PC-9 (cell line): ENCODE data around the gene BCAS3. TPM values are rescaled to one million over a fixed set of nuclear protein-coding genes. Genes with fewer than 3 reads are reported as not detected.

ENCODE experiments used
- BruUV-seq: library from RNA; stranded (reverse); fragments of 400-500 nt; replicated peaks from 2 replicates; lab custom pipeline; 2021; lab: Mats Ljungman, UMichigan
- CTCF ChIA-PET: fragments of 300-600 bp; sonication (Branson Sonifier 250); formaldehyde crosslinking; loops from one replicate; lab custom pipeline; 2022; ENCODE audit warnings: antibody characterized with exemption; lab: Charles Lee
- POLR2A ChIA-PET: fragments of 300-600 bp; sonication (Branson Sonifier 250); formaldehyde crosslinking; loops from one replicate; lab custom pipeline; 2022; ENCODE audit warnings: antibody characterized with exemption; ENCODE audit not compliant: unreplicated experiment; lab: Charles Lee
- DNase-seq, 2 experiments: peaks; one replicate each; pipeline versions ENCODE4 v3.0.0 to v3.0.0-alpha.2; 2015 to 2022; ENCODE audit warnings: mixed read lengths in 1 of 2
- H2AFZ ChIP-seq: fragments of 200-600 bp; sonication (generic); 2 replicates; pipeline ENCODE4 v1.8.1; 2017; ENCODE audit warnings: antibody characterized with exemption
- H3F3A ChIP-seq: fragments of 200-600 bp; sonication (generic); 2 replicates; pipeline ENCODE4 v1.8.1; 2017; ENCODE audit warnings: antibody characterized with exemption, mild to moderate bottlenecking, low read depth; ENCODE audit not compliant: insufficient read depth
- H3K27ac ChIP-seq: fragments of 200-600 bp; sonication (generic); 2 replicates; pipeline ENCODE4 v1.6.1; 2016; ENCODE audit warnings: mixed run types
- H3K27me3 ChIP-seq: fragments of 200-600 bp; sonication (generic); 2 replicates; pipeline ENCODE4 v1.6.1; 2016; ENCODE audit warnings: low read depth, mixed run types; ENCODE audit not compliant: insufficient read depth
- H3K36me3 ChIP-seq: fragments of 200-600 bp; sonication (generic); 2 replicates; pipeline ENCODE4 v1.6.1; 2016; ENCODE audit warnings: low read depth, mixed run types
- H3K4me1 ChIP-seq: fragments of 200-600 bp; sonication (generic); replicated peaks from 2 replicates; pipeline ENCODE4 v1.6.1; 2016; ENCODE audit warnings: mixed run types; ENCODE audit not compliant: insufficient read depth
- H3K4me2 ChIP-seq: fragments of 200-600 bp; sonication (generic); 2 replicates; pipeline ENCODE4 v1.6.1; 2017; ENCODE audit warnings: mixed run types
- H3K4me3 ChIP-seq: fragments of 200-600 bp; sonication (generic); 2 replicates; pipeline ENCODE4 v1.6.1; 2016; ENCODE audit warnings: mixed run types
- H3K79me2 ChIP-seq: fragments of 200-600 bp; sonication (generic); 2 replicates; pipeline ENCODE4 v1.6.1; 2017; ENCODE audit warnings: low read depth, mixed run types
- H3K9me2 ChIP-seq: fragments of 200-600 bp; sonication (generic); 2 replicates; pipeline ENCODE4 v1.8.1; 2017; ENCODE audit warnings: mild to moderate bottlenecking; ENCODE audit not compliant: insufficient read depth
- H3K9me3 ChIP-seq: fragments of 200-600 bp; sonication (generic); 2 replicates; pipeline ENCODE4 v1.8.1; 2016; ENCODE audit warnings: low read depth; ENCODE audit not compliant: insufficient read depth
- H4K20me1 ChIP-seq: fragments of 200-600 bp; sonication (generic); 2 replicates; pipeline ENCODE4 v1.8.1; 2017; ENCODE audit not compliant: insufficient read depth
- CTCF ChIP-seq: fragments of 200-600 bp; sonication (generic); conservative IDR thresholded peaks from 2 replicates; pipeline ENCODE4 v1.6.1; 2017; ENCODE audit warnings: mixed run types, antibody characterized with exemption, mild to moderate bottlenecking, moderate library complexity
- EZH2 ChIP-seq: fragments of 200-600 bp; sonication (generic); IDR thresholded peaks from 2 replicates; pipeline ENCODE4 v1.8.0; 2017; ENCODE audit warnings: antibody characterized with exemption, low read depth
- intact Hi-C: fragments of 100-400 bp; cut with micrococcal nuclease; formaldehyde crosslinking; loops from one replicate; pipeline ENCODE4 v1.10.0; 2022; ENCODE audit not compliant: unreplicated experiment
- total RNA-seq: library from RNA; stranded (reverse); gene quantifications from 2 replicates; pipeline ENCODE4 v1.2.3, GENCODE V29; 2021

BCAS3 gene
- total RNA-seq, 1 experiment from 2014 or later: 26.0 TPM

- Histone ChIP-seq H3K79me2 (no peaks in the 10 kb centered on the region), H3K4me2 (peak within 1 kb of the TSS; percentile 96), H3F3A (peaks cover 6% of the 10 kb centered on the region; the same call in 1 of the 2 replicates), H3K36me3 (no peaks in the 10 kb centered on the region), H3K27me3 (no peaks in the 10 kb centered on the region), H3K4me1 (no peaks in the 10 kb centered on the region; the same call in 1 of the 2 replicates), H4K20me1 (no peaks in the 10 kb centered on the region), H3K4me3 (peak within 1 kb of the TSS; percentile 88), H3K27ac (no peak within 1 kb of the TSS), H3K9me2 (no peaks in the 10 kb centered on the region), H2AFZ (peak within 1 kb of the TSS; percentile 96), H3K9me3 (no peaks in the 10 kb centered on the region)
- ChIA-PET POLR2A (interaction anchor here (0.6 kb wide), 2 partner anchors 722 to 1321 kb away, joined by 3 to 8 read pairs; no protein-coding TSS in a partner anchor), CTCF (interaction anchor here (0.5 kb wide), 1 partner anchor 9 kb away, joined by 4 read pairs; no protein-coding TSS in a partner anchor)
- intact Hi-C loops: no loop called here
- DNase-seq: peak; percentile 74 to 77
- no TSS peak for BruUV-seq
- TF ChIP-seq CTCF: no peak
These were observed 721.7 kb downstream of the BCAS3 start, which contains the start of gene TBX2 for GRCh38 chr17:61399131-61400065. TBX2 (plus strand) TSS chr17:61399843; CDS start chr17:61400177, 334 bp downstream.

GRCh38 chr17:61400066-61400716 lies 722.5 kb downstream of the BCAS3 start:
- Histone ChIP-seq H3K9me3 (no peaks in the 10 kb centered on the region), H3F3A (no peaks in the 10 kb centered on the region; the same call in 1 of the 2 replicates), H3K4me3 (peak overlapping the region; percentile 45; the same call in 1 of the 2 replicates), H2AFZ (no peak overlapping the region), H3K27ac (no peak overlapping the region), H3K27me3 (no peaks in the 10 kb centered on the region), H4K20me1 (no peaks in the 10 kb centered on the region), H3K79me2 (no peaks in the 10 kb centered on the region), H3K4me1 (no peaks in the 10 kb centered on the region; the same call in 1 of the 2 replicates), H3K36me3 (no peaks in the 10 kb centered on the region), H3K9me2 (no peaks in the 10 kb centered on the region), H3K4me2 (peak overlapping the region; percentile 79)
- TF ChIP-seq EZH2: no peak
- no peak for TF ChIP-seq CTCF
- ChIA-PET POLR2A (interaction anchor here (0.6 kb wide), 1 partner anchor 463 kb away, joined by 19 read pairs; the partner anchor contains the start of gene BRIP1), CTCF (no interaction called here)
- intact Hi-C loops: no loop called here
- DNase-seq: peak; percentile 58 to 68
- BruUV-seq: no TSS peak

DNA sequence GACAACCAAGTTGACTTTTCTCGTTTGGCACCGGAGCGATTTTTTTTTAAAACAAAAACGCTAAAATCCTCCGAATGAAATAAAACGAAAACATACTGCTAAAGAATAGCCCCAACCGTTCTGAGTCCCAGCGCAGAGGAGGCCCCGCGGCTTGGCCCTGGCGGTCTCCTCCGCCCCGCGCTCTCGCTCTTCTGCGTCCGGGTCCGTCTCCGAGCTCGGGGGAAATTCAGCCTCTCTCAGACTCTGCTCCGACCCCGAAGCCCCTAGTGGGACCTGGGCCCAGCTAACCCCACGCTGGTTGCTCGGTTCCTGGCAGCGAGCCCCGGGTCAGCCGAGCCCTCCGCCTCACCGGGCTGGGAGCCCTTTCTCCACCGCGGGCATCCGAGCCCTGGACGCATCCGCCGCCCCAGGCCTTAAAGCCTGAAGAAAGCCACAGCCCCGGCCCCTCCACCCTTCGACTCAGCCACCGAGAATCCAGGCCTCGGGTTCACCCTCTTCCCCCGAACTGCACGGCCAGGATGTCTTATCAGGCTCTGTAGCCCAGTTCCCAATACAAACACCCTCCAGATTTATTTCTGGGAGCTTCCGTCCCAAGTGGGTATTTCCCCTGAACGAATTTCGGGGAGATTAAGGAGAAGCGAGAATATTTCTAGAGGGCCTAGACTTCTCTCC lies 723.2 kb downstream of the BCAS3 start:
- DNase-seq: no peak
- Histone ChIP-seq H4K20me1 (no peaks in the 10 kb centered on the region), H3K9me3 (no peaks in the 10 kb centered on the region), H3F3A (no peaks in the 10 kb centered on the region), H3K36me3 (no peaks in the 10 kb centered on the region), H3K27ac (no peak overlapping the region), H3K4me2 (peak overlapping the region; percentile 79), H3K79me2 (no peaks in the 10 kb centered on the region), H3K27me3 (no peaks in the 10 kb centered on the region), H3K4me1 (no peaks in the 10 kb centered on the region; the same call in 1 of the 2 replicates), H3K4me3 (peak overlapping the region; percentile 45; the same call in 1 of the 2 replicates), H2AFZ (no peak overlapping the region), H3K9me2 (no peaks in the 10 kb centered on the region)
- POLR2A ChIA-PET: interaction anchor here (0.6 kb wide), 1 partner anchor 462 kb away, joined by 19 read pairs; the partner anchor contains the start of gene BRIP1
- BruUV-seq: TSS peak; percentile 31
- TF ChIP-seq EZH2 (no peak), CTCF (no peak)
- CTCF ChIA-PET: no interaction called here
- intact Hi-C loops: no loop called here
